IPS-11a (cell line): ENCODE results near the gene WDR70.
"Not testable (repeated sequence)": the region's sequence is repeated elsewhere in the genome, so short reads cannot be mapped to it uniquely, and the experiment has no call there.

Source experiments
- H3K4me3 ChIP-seq: one replicate; pipeline ENCODE4 v1.5.1; 2013; ENCODE audit warnings: low read depth, low read length, control low read depth

Gene WDR70

GRCh38 chr5:37628876-37629275 lies 249.8 kb downstream of the WDR70 start:
- no peak overlapping the region for H3K4me3 ChIP-seq

- H3K4me3 ChIP-seq, result no peak overlapping the region
Measured at GRCh38 chr5:37631939-37632338, 252.8 kb downstream of the WDR70 start.

- H3K4me3 ChIP-seq, result no peak overlapping the region
Measured at GRCh38 chr5:37637165-37637845, 258.2 kb downstream of the WDR70 start.

- H3K4me3 ChIP-seq, result no peak overlapping the region
Measured at GRCh38 chr5:37638897-37639296, 259.8 kb downstream of the WDR70 start.

GRCh38 chr5:37640088-37640487 lies 261.0 kb downstream of the WDR70 start:
- H3K4me3 ChIP-seq, result no peak overlapping the region

- H3K4me3 ChIP-seq, result no peak overlapping the region
Measured at GRCh38 chr5:37641933-37642332, 262.8 kb downstream of the WDR70 start.

GRCh38 chr5:37645707-37646106 lies 266.6 kb downstream of the WDR70 start:
- no peak overlapping the region for H3K4me3 ChIP-seq

GRCh38 chr5:37654566-37654965 lies 275.4 kb downstream of the WDR70 start:
- H3K4me3 ChIP-seq, result not testable (repeated sequence)

- H3K4me3 ChIP-seq, result no peak overlapping the region
Measured at GRCh38 chr5:37657046-37657445, 277.9 kb downstream of the WDR70 start.

GRCh38 chr5:37658440-37658839 lies 279.3 kb downstream of the WDR70 start:
- H3K4me3 ChIP-seq, result no peak overlapping the region

- no peak overlapping the region for H3K4me3 ChIP-seq
Measured at GRCh38 chr5:37660319-37660718, 281.2 kb downstream of the WDR70 start.

GRCh38 chr5:37661227-37661920 lies 282.3 kb downstream of the WDR70 start:
- no peak overlapping the region for H3K4me3 ChIP-seq

GRCh38 chr5:37661951-37662350 lies 282.8 kb downstream of the WDR70 start:
- no peak overlapping the region for H3K4me3 ChIP-seq

- no peak overlapping the region for H3K4me3 ChIP-seq
Measured at GRCh38 chr5:37662362-37662761, 283.2 kb downstream of the WDR70 start.

GRCh38 chr5:37662789-37663485 lies 283.8 kb downstream of the WDR70 start:
- no peak overlapping the region for H3K4me3 ChIP-seq

GRCh38 chr5:37663538-37663937 lies 284.4 kb downstream of the WDR70 start:
- no peak overlapping the region for H3K4me3 ChIP-seq

- no peak overlapping the region for H3K4me3 ChIP-seq
Measured at GRCh38 chr5:37664551-37664950, 285.4 kb downstream of the WDR70 start.

GRCh38 chr5:37665272-37665671 lies 286.2 kb downstream of the WDR70 start:
- no peak overlapping the region for H3K4me3 ChIP-seq

GRCh38 chr5:37665889-37666288 lies 286.8 kb downstream of the WDR70 start:
- H3K4me3 ChIP-seq, result no peak overlapping the region

GRCh38 chr5:37667430-37667829 lies 288.3 kb downstream of the WDR70 start:
- H3K4me3 ChIP-seq, result no peak overlapping the region

- no peak overlapping the region for H3K4me3 ChIP-seq
Measured at GRCh38 chr5:37667846-37668245, 288.7 kb downstream of the WDR70 start.

GRCh38 chr5:37668524-37669047 lies 289.5 kb downstream of the WDR70 start:
- H3K4me3 ChIP-seq, result no peak overlapping the region
